ENCODE results near the gene BCL2A1. TPM values are rescaled to one million over a fixed set of nuclear protein-coding genes. Genes with fewer than 3 reads are reported as not detected.

Gene BCL2A1
- total and polyA plus RNA-seq, 12 donors = 0.30 to 11.1 (median 0.67) TPM; not detected in 2

- H3K27me3 ChIP-seq = peaks cover 0 to 4% (median 0%) of the 10 kb centered on the region in 7 donors
- H3K4me1 ChIP-seq = peaks cover 0 to 36% (median 0%) of the 10 kb centered on the region in 9 donors
- peak overlapping the region in 1 of 10 donors; percentile 83 for H3K27ac ChIP-seq
- intact Hi-C loops (cut with DNase I) = no loop called here
- H3K36me3 ChIP-seq = no peaks in the 10 kb centered on the region
- DNase-seq (no peak), ATAC-seq (no peak)
- no peak overlapping the region for H3K4me3 ChIP-seq
- TF ChIP-seq CTCF (IDR thresholded peaks at IDR 0.05) = no peak
- WGBS, 2 donors = 83 to 87% methylated on average over 6 of the region's 6 CpGs
- no peaks in the 10 kb centered on the region for H3K9me3 ChIP-seq
Observed at GRCh38 chr15:79962178-79962577, 8.8 kb downstream of the BCL2A1 start.

- intact Hi-C loops (cut with DNase I) = no loop called here
- TF ChIP-seq CTCF (IDR thresholded peaks at IDR 0.05) = no peak
- Histone ChIP-seq H3K4me3 (no peak overlapping the region), H3K9me3 (no peaks in the 10 kb centered on the region), H3K36me3 (no peaks in the 10 kb centered on the region), H3K27me3 (peaks cover 0 to 4% (median 0%) of the 10 kb centered on the region in 7 donors), H3K4me1 (peaks cover 0 to 25% (median 0%) of the 10 kb centered on the region in 9 donors), H3K27ac (peak overlapping the region in 1 of 10 donors; percentile 83)
- DNase-seq (no peak), ATAC-seq (no peak)
- WGBS, 2 donors = 76 to 82% methylated on average over 10 of the region's 10 CpGs
Observed at GRCh38 chr15:79960502-79961212, 10.3 kb downstream of the BCL2A1 start.

GRCh38 chr15:79957741-79958140 lies 13.3 kb downstream of the BCL2A1 start:
- ATAC-seq (no peak), DNase-seq (no peak)
- H3K4me3 ChIP-seq = no peak overlapping the region
- no peaks in the 10 kb centered on the region for H3K9me3 ChIP-seq
- peaks cover 0 to 54% (median 0%) of the 10 kb centered on the region in 9 donors for H3K4me1 ChIP-seq
- H3K27me3 ChIP-seq = peaks cover 0 to 4% (median 0%) of the 10 kb centered on the region in 7 donors
- H3K27ac ChIP-seq = no peak overlapping the region
- no peak for TF ChIP-seq CTCF (IDR thresholded peaks at IDR 0.05)
- intact Hi-C loops (cut with DNase I) = no loop called here
- no peaks in the 10 kb centered on the region for H3K36me3 ChIP-seq

GRCh38 chr15:79956354-79956939 lies 14.5 kb downstream of the BCL2A1 start:
- no peak overlapping the region for H3K27ac ChIP-seq
- intact Hi-C loops (cut with DNase I) = no loop called here
- no peaks in the 10 kb centered on the region for H3K9me3 ChIP-seq
- no peak overlapping the region for H3K4me3 ChIP-seq
- H3K27me3 ChIP-seq = peaks cover 0 to 4% (median 0%) of the 10 kb centered on the region in 7 donors
- 75 to 82% methylated on average over 4 of the region's 4 CpGs for WGBS, 2 donors
- no peaks in the 10 kb centered on the region for H3K36me3 ChIP-seq
- ATAC-seq (no peak), DNase-seq (no peak)
- TF ChIP-seq CTCF (IDR thresholded peaks at IDR 0.05) = no peak
- peaks cover 0 to 50% (median 0%) of the 10 kb centered on the region in 9 donors for H3K4me1 ChIP-seq

Data from heart right ventricle (tissue), 16 donors.